Fibroblast of skin of back (primary cell): Measurements from ENCODE around the gene SIM2.

Source experiments
- DNase-seq: peaks from one replicate; pipeline ENCODE4 v3.0.0-alpha.2; 2013

The SIM2 gene

GRCh38 chr21:36700971-36701755 lies 2.2 kb downstream of the SIM2 start:
- no peak for DNase-seq

- peak; percentile 61 for DNase-seq
Measured at GRCh38 chr21:36701756-36702621, 3.1 kb downstream of the SIM2 start.

GRCh38 chr21:36702622-36702968 lies 3.7 kb downstream of the SIM2 start:
- no peak for DNase-seq

- no peak for DNase-seq
Measured at GRCh38 chr21:36703123-36703522, 4.2 kb downstream of the SIM2 start.

- no peak for DNase-seq
Measured at GRCh38 chr21:36703626-36704280, 4.8 kb downstream of the SIM2 start.

GRCh38 chr21:36704281-36704957 lies 5.5 kb downstream of the SIM2 start:
- no peak for DNase-seq

GRCh38 chr21:36704958-36705678 lies 6.2 kb downstream of the SIM2 start:
- DNase-seq = no peak

- DNase-seq = no peak
Measured at GRCh38 chr21:36705679-36706481, 7.0 kb downstream of the SIM2 start.

- no peak for DNase-seq
Measured at GRCh38 chr21:36706482-36706852, 7.6 kb downstream of the SIM2 start.

- peak; percentile 31 for DNase-seq
Measured at GRCh38 chr21:36706951-36707762, 8.2 kb downstream of the SIM2 start.

GRCh38 chr21:36707763-36708285 lies 8.9 kb downstream of the SIM2 start:
- DNase-seq = no peak

- DNase-seq = no peak
Measured at GRCh38 chr21:36708286-36709029, 9.5 kb downstream of the SIM2 start.

GRCh38 chr21:36709030-36709867 lies 10.3 kb downstream of the SIM2 start:
- DNase-seq = no peak

GRCh38 chr21:36709868-36710728 lies 11.2 kb downstream of the SIM2 start:
- no peak for DNase-seq

- DNase-seq = no peak
Measured at GRCh38 chr21:36710729-36711048, 11.8 kb downstream of the SIM2 start.

GRCh38 chr21:36713746-36714145 lies 14.8 kb downstream of the SIM2 start:
- no peak for DNase-seq

GRCh38 chr21:36716387-36716786 lies 17.5 kb downstream of the SIM2 start:
- DNase-seq = no peak

GRCh38 chr21:36716836-36717235 lies 17.9 kb downstream of the SIM2 start:
- DNase-seq = no peak
